ENCODE measurements around the gene SLIT3. TPM values are rescaled to one million over a fixed set of nuclear protein-coding genes. Genes with fewer than 3 reads are reported as not detected.

SLIT3 gene
- total RNA-seq, 1 donor from 2014 or later: 56.6 TPM

GRCh38 chr5:169157064-169157463 is 143.9 kb downstream of the SLIT3 start:
- no peak overlapping the region for H3K4me3 Mint-ChIP-seq
- H3K27me3 Mint-ChIP-seq: peaks cover 4% of the 10 kb centered on the region
- peaks cover 15% of the 10 kb centered on the region for H3K9me3 Mint-ChIP-seq
- peaks cover 38% of the 10 kb centered on the region for H3K4me1 Mint-ChIP-seq (ENCODE audit: unreplicated experiment)
- DNase-seq (ENCODE audit: extremely low spot score, unreplicated experiment): no peak
- TF ChIP-seq CTCF (conservative IDR thresholded peaks at IDR 0.05): no peak
- H3K36me3 Mint-ChIP-seq: peaks cover 25% of the 10 kb centered on the region
- peak overlapping the region; percentile 79 for H3K27ac Mint-ChIP-seq

GRCh38 chr5:169154679-169155078 is 146.3 kb downstream of the SLIT3 start:
- H3K9me3 Mint-ChIP-seq: peaks cover 10% of the 10 kb centered on the region
- TF ChIP-seq CTCF (conservative IDR thresholded peaks at IDR 0.05): no peak
- H3K4me3 Mint-ChIP-seq: no peak overlapping the region
- H3K27me3 Mint-ChIP-seq: peaks cover 18% of the 10 kb centered on the region
- H3K27ac Mint-ChIP-seq: no peak overlapping the region
- peaks cover 29% of the 10 kb centered on the region for H3K4me1 Mint-ChIP-seq (ENCODE audit: unreplicated experiment)
- DNase-seq (ENCODE audit: extremely low spot score, unreplicated experiment): no peak
- peaks cover 15% of the 10 kb centered on the region for H3K36me3 Mint-ChIP-seq

- H3K27me3 Mint-ChIP-seq: peaks cover 20% of the 10 kb centered on the region
- no peak overlapping the region for H3K4me3 Mint-ChIP-seq
- no peak for TF ChIP-seq CTCF (conservative IDR thresholded peaks at IDR 0.05)
- peaks cover 14% of the 10 kb centered on the region for H3K36me3 Mint-ChIP-seq
- peaks cover 42% of the 10 kb centered on the region for H3K4me1 Mint-ChIP-seq (ENCODE audit: unreplicated experiment)
- peaks cover 9% of the 10 kb centered on the region for H3K9me3 Mint-ChIP-seq
- no peak for DNase-seq (ENCODE audit: extremely low spot score, unreplicated experiment)
- H3K27ac Mint-ChIP-seq: no peak overlapping the region
Measured at GRCh38 chr5:169153405-169153804, 147.5 kb downstream of the SLIT3 start.

GRCh38 chr5:169152946-169153345 is 148.0 kb downstream of the SLIT3 start:
- peaks cover 9% of the 10 kb centered on the region for H3K9me3 Mint-ChIP-seq
- no peak overlapping the region for H3K4me3 Mint-ChIP-seq
- no peak for TF ChIP-seq CTCF (conservative IDR thresholded peaks at IDR 0.05)
- H3K4me1 Mint-ChIP-seq (ENCODE audit: unreplicated experiment): peaks cover 47% of the 10 kb centered on the region
- DNase-seq (ENCODE audit: extremely low spot score, unreplicated experiment): no peak
- H3K27me3 Mint-ChIP-seq: peaks cover 20% of the 10 kb centered on the region
- peaks cover 10% of the 10 kb centered on the region for H3K36me3 Mint-ChIP-seq
- H3K27ac Mint-ChIP-seq: no peak overlapping the region

GRCh38 chr5:169152453-169152852 is 148.5 kb downstream of the SLIT3 start:
- Mint-ChIP-seq H3K4me3 (no peak overlapping the region), H3K27ac (no peak overlapping the region), H3K4me1 (ENCODE audit: unreplicated experiment) (peaks cover 52% of the 10 kb centered on the region), H3K36me3 (peaks cover 6% of the 10 kb centered on the region), H3K27me3 (peaks cover 20% of the 10 kb centered on the region), H3K9me3 (peaks cover 5% of the 10 kb centered on the region)
- no peak for DNase-seq (ENCODE audit: extremely low spot score, unreplicated experiment)
- TF ChIP-seq CTCF (conservative IDR thresholded peaks at IDR 0.05): no peak
